ENCODE data around the gene ZBBX. TPM values are rescaled to one million over a fixed set of nuclear protein-coding genes. Genes with fewer than 3 reads are reported as not detected.

ZBBX gene
- polyA plus RNA-seq, 1 donor from 2014 or later = 2.7 TPM

GRCh38 chr3:167251678-167252077, 128.4 kb downstream of the ZBBX start:
- Histone ChIP-seq H3K9me2 (ENCODE audit: insufficient read depth, low read length) (no peaks in the 10 kb centered on the region), H3K9ac (ENCODE audit: low read length) (no peak overlapping the region), H3F3A (ENCODE audit: insufficient read depth, low read length, poor library complexity, severe bottlenecking) (no peaks in the 10 kb centered on the region), H3K9me3 (ENCODE audit: low read length) (no peaks in the 10 kb centered on the region), H2AFZ (ENCODE audit: low read depth, low read length) (no peak overlapping the region), H3K4me3 (ENCODE audit: low read length) (no peak overlapping the region), H4K20me1 (ENCODE audit: insufficient read depth) (no peaks in the 10 kb centered on the region), H3K27ac (ENCODE audit: low read length) (no peak overlapping the region), H3K4me2 (ENCODE audit: low read length) (no peak overlapping the region), H3K27me3 (ENCODE audit: insufficient read depth, low read depth, low read length) (no peaks in the 10 kb centered on the region), H3K79me2 (replicated peaks; ENCODE audit: insufficient read depth, low read length) (no peaks in the 10 kb centered on the region), H3K36me3 (ENCODE audit: insufficient read depth, low read length) (no peaks in the 10 kb centered on the region)
- no peak for TF ChIP-seq CTCF (IDR thresholded peaks at IDR 0.05; ENCODE audit: poor library complexity, severe bottlenecking)
- TF ChIP-seq SMC3 (conservative IDR thresholded peaks at IDR 0.05; ENCODE audit: poor library complexity) = no peak
- no peak for TF ChIP-seq POLR2AphosphoS5 (IDR thresholded peaks at IDR 0.05)
- TF ChIP-seq TAF1 (IDR thresholded peaks at IDR 0.05; ENCODE audit: low read depth) = no peak
- no peak for TF ChIP-seq MXI1 (conservative IDR thresholded peaks at IDR 0.05; ENCODE audit: poor library complexity, severe bottlenecking)
- TF ChIP-seq REST (IDR thresholded peaks at IDR 0.05; ENCODE audit: borderline replicate concordance) = no peak

GRCh38 chr3:167246252-167246651, 133.8 kb downstream of the ZBBX start:
- H2AFZ ChIP-seq (ENCODE audit: low read depth, low read length) = no peak overlapping the region
- no peak overlapping the region for H3K4me3 ChIP-seq (ENCODE audit: low read length)
- H3K36me3 ChIP-seq (ENCODE audit: insufficient read depth, low read length) = no peaks in the 10 kb centered on the region
- H3F3A ChIP-seq (ENCODE audit: insufficient read depth, low read length, poor library complexity, severe bottlenecking) = no peaks in the 10 kb centered on the region
- H3K9me3 ChIP-seq (ENCODE audit: low read length) = no peaks in the 10 kb centered on the region
- H3K9me2 ChIP-seq (ENCODE audit: insufficient read depth, low read length) = no peaks in the 10 kb centered on the region
- H3K27me3 ChIP-seq (ENCODE audit: insufficient read depth, low read depth, low read length) = no peaks in the 10 kb centered on the region
- no peak overlapping the region for H3K9ac ChIP-seq (ENCODE audit: low read length)
- no peak overlapping the region for H3K27ac ChIP-seq (ENCODE audit: low read length)
- H4K20me1 ChIP-seq (ENCODE audit: insufficient read depth) = no peaks in the 10 kb centered on the region
- H3K79me2 ChIP-seq (replicated peaks; ENCODE audit: insufficient read depth, low read length) = no peaks in the 10 kb centered on the region
- no peak overlapping the region for H3K4me2 ChIP-seq (ENCODE audit: low read length)
- TF ChIP-seq CTCF (IDR thresholded peaks at IDR 0.05; ENCODE audit: poor library complexity, severe bottlenecking) (no peak), POLR2AphosphoS5 (IDR thresholded peaks at IDR 0.05) (no peak), RAD21 (conservative IDR thresholded peaks at IDR 0.05) (no peak)
